ENCODE data around the gene DAG1.

DNA sequence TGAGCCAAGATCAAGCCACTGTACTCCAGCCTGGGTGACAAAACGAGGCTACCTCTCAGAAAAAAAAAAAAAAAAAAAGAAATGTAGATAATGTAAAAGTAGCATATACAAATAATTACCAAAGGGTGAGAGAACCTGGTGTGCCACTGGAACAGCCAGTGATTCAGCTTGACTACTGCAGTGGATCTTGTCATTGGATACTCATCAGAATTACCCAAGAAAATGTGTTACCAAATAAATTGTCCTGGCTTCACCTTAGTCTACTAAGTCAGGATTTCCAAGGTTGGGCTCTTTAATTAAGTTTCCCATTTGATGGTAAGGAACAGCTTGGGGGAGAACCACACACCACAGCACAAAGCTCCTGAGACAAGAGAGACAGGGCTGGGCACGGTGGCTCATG lies 42.5 kb upstream of the DAG1 start:
- TF ChIP-seq, protein P1, sequence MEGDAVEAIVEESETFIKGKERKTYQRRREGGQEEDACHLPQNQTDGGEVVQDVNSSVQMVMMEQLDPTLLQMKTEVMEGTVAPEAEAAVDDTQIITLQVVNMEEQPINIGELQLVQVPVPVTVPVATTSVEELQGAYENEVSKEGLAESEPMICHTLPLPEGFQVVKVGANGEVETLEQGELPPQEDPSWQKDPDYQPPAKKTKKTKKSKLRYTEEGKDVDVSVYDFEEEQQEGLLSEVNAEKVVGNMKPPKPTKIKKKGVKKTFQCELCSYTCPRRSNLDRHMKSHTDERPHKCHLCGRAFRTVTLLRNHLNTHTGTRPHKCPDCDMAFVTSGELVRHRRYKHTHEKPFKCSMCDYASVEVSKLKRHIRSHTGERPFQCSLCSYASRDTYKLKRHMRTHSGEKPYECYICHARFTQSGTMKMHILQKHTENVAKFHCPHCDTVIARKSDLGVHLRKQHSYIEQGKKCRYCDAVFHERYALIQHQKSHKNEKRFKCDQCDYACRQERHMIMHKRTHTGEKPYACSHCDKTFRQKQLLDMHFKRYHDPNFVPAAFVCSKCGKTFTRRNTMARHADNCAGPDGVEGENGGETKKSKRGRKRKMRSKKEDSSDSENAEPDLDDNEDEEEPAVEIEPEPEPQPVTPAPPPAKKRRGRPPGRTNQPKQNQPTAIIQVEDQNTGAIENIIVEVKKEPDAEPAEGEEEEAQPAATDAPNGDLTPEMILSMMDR (IDR thresholded peaks at IDR 0.05; ENCODE audit: low read depth, low read length, poor library complexity, severe bottlenecking) = no peak
- TF ChIP-seq EZH2phosphoT487 (IDR thresholded peaks at IDR 0.05; ENCODE audit: borderline replicate concordance, low read length) = no peak
